NB4 (cell line): ENCODE measurements around the gene TMEM239.

ENCODE experiments used
- MYC ChIP-seq: IDR thresholded peaks from 2 replicates; pipeline ENCODE4 v1.6.1; 2011; ENCODE audit warnings: low read depth, low read length
- POLR2A ChIP-seq: IDR thresholded peaks from 2 replicates; pipeline ENCODE4 v1.6.1; 2011; ENCODE audit warnings: mild to moderate bottlenecking; ENCODE audit not compliant: insufficient read length; ENCODE audit errors: extremely low read depth
- TF ChIP-seq, protein P1 (sequence below): IDR thresholded peaks from one replicate; pipeline ENCODE4 v1.5.1; 2012; ENCODE audit warnings: low read depth, low read length
- TF ChIP-seq, protein P2 (sequence below): IDR thresholded peaks from 2 replicates; pipeline ENCODE4 v1.6.1; 2011; ENCODE audit warnings: low read depth, low read length

DNA sequence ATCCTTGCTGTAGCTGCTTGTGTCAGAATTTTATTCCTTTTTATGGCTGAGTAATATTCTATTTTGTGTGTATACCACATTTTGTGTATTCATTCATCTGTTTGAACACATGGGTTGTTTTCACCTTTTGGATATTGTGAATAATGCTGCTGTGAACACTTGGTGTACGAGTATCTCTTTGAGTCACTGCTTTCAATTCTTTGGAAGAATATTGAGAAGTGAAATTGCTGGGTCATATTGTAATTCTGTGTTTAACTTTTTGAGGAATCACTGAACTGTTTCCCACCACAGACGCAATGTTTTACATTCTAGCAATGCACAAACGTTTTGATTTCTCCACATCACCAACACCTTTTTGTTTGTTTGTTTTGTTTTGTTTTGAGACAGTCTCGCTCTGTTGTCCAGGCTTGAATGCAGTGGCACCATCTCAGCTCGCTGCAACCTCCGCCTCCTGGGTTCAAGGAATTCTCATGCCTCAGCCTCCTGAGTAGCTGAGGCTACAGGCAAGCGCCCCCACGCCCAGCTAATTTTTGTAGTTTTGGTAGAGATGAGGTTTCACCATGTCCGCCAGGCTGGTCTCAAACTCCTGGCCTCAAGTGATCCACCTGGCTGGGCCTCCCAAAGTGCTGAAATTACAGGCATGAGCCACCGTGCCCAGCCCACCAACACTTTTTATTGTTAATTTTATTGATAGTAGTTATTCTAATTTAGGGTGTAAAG lies 37.4 kb upstream of the TMEM239 start:
- no peak for TF ChIP-seq POLR2A
- TF ChIP-seq, protein P1, sequence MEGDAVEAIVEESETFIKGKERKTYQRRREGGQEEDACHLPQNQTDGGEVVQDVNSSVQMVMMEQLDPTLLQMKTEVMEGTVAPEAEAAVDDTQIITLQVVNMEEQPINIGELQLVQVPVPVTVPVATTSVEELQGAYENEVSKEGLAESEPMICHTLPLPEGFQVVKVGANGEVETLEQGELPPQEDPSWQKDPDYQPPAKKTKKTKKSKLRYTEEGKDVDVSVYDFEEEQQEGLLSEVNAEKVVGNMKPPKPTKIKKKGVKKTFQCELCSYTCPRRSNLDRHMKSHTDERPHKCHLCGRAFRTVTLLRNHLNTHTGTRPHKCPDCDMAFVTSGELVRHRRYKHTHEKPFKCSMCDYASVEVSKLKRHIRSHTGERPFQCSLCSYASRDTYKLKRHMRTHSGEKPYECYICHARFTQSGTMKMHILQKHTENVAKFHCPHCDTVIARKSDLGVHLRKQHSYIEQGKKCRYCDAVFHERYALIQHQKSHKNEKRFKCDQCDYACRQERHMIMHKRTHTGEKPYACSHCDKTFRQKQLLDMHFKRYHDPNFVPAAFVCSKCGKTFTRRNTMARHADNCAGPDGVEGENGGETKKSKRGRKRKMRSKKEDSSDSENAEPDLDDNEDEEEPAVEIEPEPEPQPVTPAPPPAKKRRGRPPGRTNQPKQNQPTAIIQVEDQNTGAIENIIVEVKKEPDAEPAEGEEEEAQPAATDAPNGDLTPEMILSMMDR: no peak
- TF ChIP-seq MYC: no peak
- TF ChIP-seq, protein P2, sequence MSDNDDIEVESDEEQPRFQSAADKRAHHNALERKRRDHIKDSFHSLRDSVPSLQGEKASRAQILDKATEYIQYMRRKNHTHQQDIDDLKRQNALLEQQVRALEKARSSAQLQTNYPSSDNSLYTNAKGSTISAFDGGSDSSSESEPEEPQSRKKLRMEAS: no peak
